ENCODE data around the gene UBA52.

The UBA52 gene

GRCh38 chr19:18610556-18611326 is 39.1 kb downstream of the UBA52 start:
- no peak overlapping the region for H3K4me3 ChIP-seq (ENCODE audit: low read length)
- DNase-seq (ENCODE audit: low read depth), result no peak
- TF ChIP-seq CTCF (conservative IDR thresholded peaks at IDR 0.05; ENCODE audit: low read length), result no peak

GRCh38 chr19:18611327-18612050 is 39.8 kb downstream of the UBA52 start:
- no peak overlapping the region for H3K4me3 ChIP-seq (ENCODE audit: low read length)
- no peak for TF ChIP-seq CTCF (conservative IDR thresholded peaks at IDR 0.05; ENCODE audit: low read length)
- no peak for DNase-seq (ENCODE audit: low read depth)

GRCh38 chr19:18612051-18612771 is 40.6 kb downstream of the UBA52 start:
- no peak for DNase-seq (ENCODE audit: low read depth)
- TF ChIP-seq CTCF (conservative IDR thresholded peaks at IDR 0.05; ENCODE audit: low read length), result no peak
- peak overlapping the region; percentile 31 for H3K4me3 ChIP-seq (ENCODE audit: low read length)

- peak within 1 kb of the TSS; percentile 31 for H3K4me3 ChIP-seq (ENCODE audit: low read length)
- no peak for DNase-seq (ENCODE audit: low read depth)
- TF ChIP-seq CTCF (conservative IDR thresholded peaks at IDR 0.05; ENCODE audit: low read length), result no peak
These were observed 41.3 kb downstream of the UBA52 start, which contains the start of gene TMEM59L for GRCh38 chr19:18612772-18613588. Gene TMEM59L (plus strand): TSS chr19:18612870. CDS start chr19:18612959, 89 bp downstream.

- DNase-seq (ENCODE audit: low read depth), result no peak
- no peak for TF ChIP-seq CTCF (conservative IDR thresholded peaks at IDR 0.05; ENCODE audit: low read length)
- no peak overlapping the region for H3K4me3 ChIP-seq (ENCODE audit: low read length)
These were observed 42.1 kb downstream of the UBA52 start for GRCh38 chr19:18613589-18614234.

GRCh38 chr19:18616023-18616422 is 44.4 kb downstream of the UBA52 start:
- no peak for DNase-seq (ENCODE audit: low read depth)
- H3K4me3 ChIP-seq (ENCODE audit: low read length), result no peak overlapping the region
- TF ChIP-seq CTCF (conservative IDR thresholded peaks at IDR 0.05; ENCODE audit: low read length), result no peak

Data from AG10803 (cell line).